Measurements from ENCODE around the gene PER3.

GRCh38 chr1:7873801-7874795 is 90.0 kb downstream of the PER3 start:
- no peak for TF ChIP-seq CTCF (optimal IDR thresholded peaks at IDR 0.05 in 1 of 3, IDR thresholded peaks at IDR 0.05 in 1 of 3, conservative IDR thresholded peaks at IDR 0.05 in 1 of 3; ENCODE audit: extremely low read depth in 1 of 3, insufficient read depth in 2 of 3, low read length in 3 of 3)
- no peak for TF ChIP-seq EZH2 (IDR thresholded peaks at IDR 0.05; ENCODE audit: low read length)
